ENCODE data around the gene SPAG6.
"Not testable (repeated sequence)": the region's sequence is repeated elsewhere in the genome, so short reads cannot be mapped to it uniquely, and the experiment has no call there.

SPAG6 gene

GRCh38 chr10:22341190-22341925 is 3.9 kb upstream of the SPAG6 start:
- DNase-seq (ENCODE audit: low read depth), result peak; percentile 43

GRCh38 chr10:22341926-22342196 is 3.4 kb upstream of the SPAG6 start:
- DNase-seq (ENCODE audit: low read depth), result no peak

GRCh38 chr10:22342421-22342820 is 2.9 kb upstream of the SPAG6 start:
- DNase-seq (ENCODE audit: low read depth), result no peak

- no peak for DNase-seq (ENCODE audit: low read depth)
Measured at GRCh38 chr10:22343731-22344130, 1.6 kb upstream of the SPAG6 start.

GRCh38 chr10:22344249-22344648 is 1.0 kb upstream of the SPAG6 start:
- no peak for DNase-seq (ENCODE audit: low read depth)

GRCh38 chr10:22344781-22345300 is 455 bp upstream of the SPAG6 start:
- DNase-seq (ENCODE audit: low read depth), result no peak

GRCh38 chr10:22346096-22346661 is 883 bp downstream of the SPAG6 start:
- DNase-seq (ENCODE audit: low read depth), result no peak

- DNase-seq (ENCODE audit: low read depth), result no peak
Measured at GRCh38 chr10:22349755-22350154, 4.5 kb downstream of the SPAG6 start.

- no peak for DNase-seq (ENCODE audit: low read depth)
Measured at GRCh38 chr10:22351131-22351703, 5.9 kb downstream of the SPAG6 start.

- no peak for DNase-seq (ENCODE audit: low read depth)
Measured at GRCh38 chr10:22356324-22356873, 11.1 kb downstream of the SPAG6 start.

GRCh38 chr10:22357770-22358169 is 12.5 kb downstream of the SPAG6 start:
- DNase-seq (ENCODE audit: low read depth), result not testable (repeated sequence)

- no peak for DNase-seq (ENCODE audit: low read depth)
Measured at GRCh38 chr10:22363305-22363704, 18.0 kb downstream of the SPAG6 start.

GRCh38 chr10:22364407-22365140 is 19.3 kb downstream of the SPAG6 start:
- DNase-seq (ENCODE audit: low read depth), result no peak

- no peak for DNase-seq (ENCODE audit: low read depth)
Measured at GRCh38 chr10:22365233-22365632, 19.9 kb downstream of the SPAG6 start.

- peak; percentile 33 for DNase-seq (ENCODE audit: low read depth)
Measured at GRCh38 chr10:22365644-22366434, 20.5 kb downstream of the SPAG6 start.

- DNase-seq (ENCODE audit: low read depth), result no peak
Measured at GRCh38 chr10:22366435-22366703, 21.1 kb downstream of the SPAG6 start.

GRCh38 chr10:22366771-22367170 is 21.5 kb downstream of the SPAG6 start:
- DNase-seq (ENCODE audit: low read depth), result no peak

- no peak for DNase-seq (ENCODE audit: low read depth)
Measured at GRCh38 chr10:22367471-22367870, 22.2 kb downstream of the SPAG6 start.

GRCh38 chr10:22368402-22368801 is 23.1 kb downstream of the SPAG6 start:
- no peak for DNase-seq (ENCODE audit: low read depth)

- no peak for DNase-seq (ENCODE audit: low read depth)
Measured at GRCh38 chr10:22368981-22369380, 23.7 kb downstream of the SPAG6 start.

GRCh38 chr10:22369434-22370072 is 24.3 kb downstream of the SPAG6 start:
- no peak for DNase-seq (ENCODE audit: low read depth)

GRCh38 chr10:22370320-22370719 is 25.0 kb downstream of the SPAG6 start:
- DNase-seq (ENCODE audit: low read depth), result no peak

Measured in fibroblast of gingiva (primary cell).